ACHN (cell line): ENCODE data around the gene SETD1B.
"Not testable (repeated sequence)": the region's sequence is repeated elsewhere in the genome, so short reads cannot be mapped to it uniquely, and the experiment has no call there.

Experiments used
- DNase-seq: peaks from one replicate; pipeline ENCODE4 v3.0.0-alpha.2; 2015
- in situ Hi-C: cut with HindIII; loops from 2 replicates; pipeline ENCODE4 v1.10.0; 2017; ENCODE audit warnings: low sequenced_read_pairs, low pct_ligation_motif_present, low pct_unique_long_range_greater_than_20kb

The SETD1B gene

GRCh38 chr12:121837680-121838079, 33.9 kb downstream of the SETD1B start:
- in situ Hi-C loops: no loop called here
- DNase-seq: no peak

- in situ Hi-C loops: no loop called here
- DNase-seq: no peak
These were observed 34.3 kb downstream of the SETD1B start for GRCh38 chr12:121838126-121838525.

GRCh38 chr12:121839106-121839992, 35.5 kb downstream of the SETD1B start:
- peak; percentile 99 for DNase-seq
- in situ Hi-C loops: no loop called here

GRCh38 chr12:121839993-121840761, 36.4 kb downstream of the SETD1B start:
- in situ Hi-C loops: no loop called here
- DNase-seq: no peak

GRCh38 chr12:121843236-121843982, 39.6 kb downstream of the SETD1B start:
- in situ Hi-C loops: no loop called here
- DNase-seq: no peak

GRCh38 chr12:121845701-121846100, 41.9 kb downstream of the SETD1B start:
- in situ Hi-C loops: no loop called here
- DNase-seq: no peak

GRCh38 chr12:121849211-121849610, 45.4 kb downstream of the SETD1B start:
- DNase-seq: no peak
- in situ Hi-C loops: no loop called here

GRCh38 chr12:121849665-121850064, 45.9 kb downstream of the SETD1B start:
- no peak for DNase-seq
- in situ Hi-C loops: no loop called here

- in situ Hi-C loops: not testable (repeated sequence)
These were observed 48.6 kb downstream of the SETD1B start for GRCh38 chr12:121852392-121852791.

GRCh38 chr12:121857322-121858246, 53.8 kb downstream of the SETD1B start:
- DNase-seq: no peak
- in situ Hi-C loops: no loop called here

More at GRCh38 chr12:121852392-121852791, 48.6 kb downstream of the SETD1B start:
- not testable (repeated sequence) for DNase-seq

GRCh38 chr12:121858318-121858661, 54.5 kb downstream of the SETD1B start:
- in situ Hi-C loops: no loop called here
- DNase-seq: no peak

- DNase-seq: peak; percentile 80
- in situ Hi-C loops: no loop called here
These were observed 55.1 kb downstream of the SETD1B start, which contains the start of gene HPD for GRCh38 chr12:121858662-121859572. TSS of gene HPD (minus strand) at chr12:121858859. CDS start at chr12:121858823, 36 bp downstream.

GRCh38 chr12:121860257-121860656, 56.4 kb downstream of the SETD1B start:
- DNase-seq: no peak
- in situ Hi-C loops: no loop called here

- in situ Hi-C loops, DNase-seq: not testable (repeated sequence)
These were observed 56.9 kb downstream of the SETD1B start for GRCh38 chr12:121860699-121861098.

- DNase-seq: no peak
- in situ Hi-C loops: no loop called here
These were observed 57.9 kb downstream of the SETD1B start for GRCh38 chr12:121861636-121862254.

GRCh38 chr12:121866331-121866730, 62.5 kb downstream of the SETD1B start:
- in situ Hi-C loops: no loop called here
- DNase-seq: no peak

- in situ Hi-C loops, DNase-seq: not testable (repeated sequence)
These were observed 65.4 kb downstream of the SETD1B start for GRCh38 chr12:121869229-121869628.
